ENCODE measurements around the gene FOXL2. TPM values are rescaled to one million over a fixed set of nuclear protein-coding genes. Genes with fewer than 3 reads are reported as not detected.

FOXL2 gene
- polyA plus RNA-seq, 1 of the 3 experiments (the other 2 are of a cell fraction) = not detected

- H3K27me3 ChIP-seq (ENCODE audit: insufficient read depth) = peaks cover 97% of the 10 kb centered on the region
- no peak overlapping the region for H2AFZ ChIP-seq (ENCODE audit: low read depth)
- 12% methylated on average over 30 of the region's 30 CpGs for WGBS (ENCODE audit: low lambda C conversion rate)
- DNase-seq = peak; percentile 45
- peak; percentile 99 for TF ChIP-seq EZH2phosphoT487 (IDR thresholded peaks at IDR 0.05; ENCODE audit: borderline replicate concordance, low read depth)
- no peak for TF ChIP-seq FOSL2 (IDR thresholded peaks at IDR 0.05; ENCODE audit: borderline replicate concordance, low read depth)
- no peak for TF ChIP-seq CHD2 (IDR thresholded peaks at IDR 0.05; ENCODE audit: low read length, partially characterized antibody)
- H4K20me1 ChIP-seq (ENCODE audit: insufficient read depth) = peaks cover 12% of the 10 kb centered on the region
- CTCF ChIA-PET = interaction anchor here (0.8 to 11.9 kb wide), 5 partner anchors 8 to 386 kb away, joined by 3 to 100 read pairs (median 5); no protein-coding TSS in a partner anchor
- no peak overlapping the region for H3K4me2 ChIP-seq
- H3K4me3 ChIP-seq (ENCODE audit: low read depth in 2 of 2, low read length in 1 of 2) = no peak overlapping the region
- no peaks in the 10 kb centered on the region for H3K9me2 ChIP-seq
- peaks cover 5% of the 10 kb centered on the region for H3F3A ChIP-seq (replicated peaks; ENCODE audit: insufficient read depth)
- no peaks in the 10 kb centered on the region for H3K79me2 ChIP-seq (ENCODE audit: insufficient read depth)
- no peaks in the 10 kb centered on the region for H3K9me3 ChIP-seq
- H3K4me1 ChIP-seq (ENCODE audit: control insufficient read depth in 1 of 2, insufficient read depth in 2 of 2, low read depth in 1 of 2, low read length in 1 of 2) = peaks cover 0 to 5% of the 10 kb centered on the region in 2 experiments; a peak in 2 of 4 replicates
- H3K27ac ChIP-seq (ENCODE audit: low read depth in 2 of 2, low read length in 1 of 2) = no peak overlapping the region
- no peak overlapping the region for H3K9ac ChIP-seq
- H3K36me3 ChIP-seq (replicated peaks in 1 of 2; ENCODE audit: control insufficient read depth in 1 of 2, insufficient read depth in 2 of 2, low read length in 1 of 2) = no peaks in the 10 kb centered on the region
- POLR2A ChIA-PET = no interaction called here
These were observed 2.9 kb downstream of the FOXL2 start for GRCh38 chr3:138943724-138944653.

DNA sequence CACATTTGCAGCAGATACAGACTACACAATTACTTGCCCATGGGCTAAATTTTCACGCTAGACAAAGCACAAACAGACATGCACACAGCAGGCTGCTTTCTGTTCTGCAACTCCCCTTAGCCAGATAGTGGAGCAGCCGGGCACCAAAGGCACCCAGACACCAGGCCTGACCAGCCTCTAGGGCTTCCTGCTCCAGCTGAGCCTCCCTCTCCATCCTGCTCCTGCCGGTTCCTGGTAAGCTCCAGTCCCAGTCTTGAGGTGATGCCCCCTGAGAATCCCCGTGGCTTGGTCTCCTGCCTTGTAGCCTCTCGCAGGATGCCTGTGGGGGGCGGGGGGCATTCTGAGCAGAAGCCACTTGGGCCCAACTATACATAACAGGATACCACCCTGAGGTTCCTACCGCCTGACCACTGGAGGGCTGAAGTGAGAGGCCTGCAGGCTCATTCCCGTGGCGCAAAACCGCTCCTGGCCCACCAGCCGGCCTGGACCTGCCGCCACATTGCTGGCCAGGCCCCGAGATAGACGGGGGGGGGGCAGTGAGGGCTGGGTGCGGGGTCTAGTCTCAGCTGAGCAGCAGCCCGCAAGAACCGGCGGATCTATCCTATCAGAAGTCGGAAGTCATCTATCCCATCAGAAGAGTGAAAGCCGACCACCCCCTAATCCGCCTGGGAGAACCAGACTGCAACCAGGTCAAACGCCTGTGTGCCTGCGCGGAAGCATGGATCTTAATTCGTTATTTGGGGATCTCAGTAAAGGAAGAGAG, 3.9 kb downstream of the FOXL2 start:
- no peaks in the 10 kb centered on the region for H3K9me3 ChIP-seq
- H3F3A ChIP-seq (replicated peaks; ENCODE audit: insufficient read depth) = peaks cover 2% of the 10 kb centered on the region
- H3K9ac ChIP-seq = no peak overlapping the region
- CTCF ChIA-PET = interaction anchor here (0.7 to 3.6 kb wide), 7 partner anchors 8 to 387 kb away, joined by 3 to 25 read pairs (median 5); no protein-coding TSS in a partner anchor
- no peak for TF ChIP-seq TEAD4 (IDR thresholded peaks at IDR 0.05; ENCODE audit: borderline replicate concordance, insufficient read depth)
- TF ChIP-seq FOSL2 (IDR thresholded peaks at IDR 0.05; ENCODE audit: borderline replicate concordance, low read depth) = no peak
- TF ChIP-seq TCF12 (IDR thresholded peaks at IDR 0.05) = no peak
- no peak for TF ChIP-seq GABPA (IDR thresholded peaks at IDR 0.05; ENCODE audit: low read depth)
- TF ChIP-seq EZH2phosphoT487 (IDR thresholded peaks at IDR 0.05; ENCODE audit: borderline replicate concordance, low read depth) = no peak
- no peak for TF ChIP-seq RCOR1 (IDR thresholded peaks at IDR 0.05; ENCODE audit: low read length)
- TF ChIP-seq MEF2A (IDR thresholded peaks at IDR 0.05; ENCODE audit: borderline replicate concordance, low read depth) = no peak
- TF ChIP-seq POLR2AphosphoS5 (IDR thresholded peaks at IDR 0.05; ENCODE audit: low read depth, low read length) = no peak
- TF ChIP-seq MXI1 (IDR thresholded peaks at IDR 0.05; ENCODE audit: low read depth, low read length) = no peak
- TF ChIP-seq RXRA (IDR thresholded peaks at IDR 0.05; ENCODE audit: borderline replicate concordance, low read depth) = no peak
- TF ChIP-seq GATA2 (CRISPR knock-in tag; IDR thresholded peaks at IDR 0.05) = no peak
- no peak for TF ChIP-seq YY1 (IDR thresholded peaks at IDR 0.05; ENCODE audit: low read depth)
- TF ChIP-seq RAD21 (IDR thresholded peaks at IDR 0.05; ENCODE audit: low read length) = no peak
- TF ChIP-seq FOXM1 (IDR thresholded peaks at IDR 0.05; ENCODE audit: low read depth) = no peak
- TF ChIP-seq, protein P1, sequence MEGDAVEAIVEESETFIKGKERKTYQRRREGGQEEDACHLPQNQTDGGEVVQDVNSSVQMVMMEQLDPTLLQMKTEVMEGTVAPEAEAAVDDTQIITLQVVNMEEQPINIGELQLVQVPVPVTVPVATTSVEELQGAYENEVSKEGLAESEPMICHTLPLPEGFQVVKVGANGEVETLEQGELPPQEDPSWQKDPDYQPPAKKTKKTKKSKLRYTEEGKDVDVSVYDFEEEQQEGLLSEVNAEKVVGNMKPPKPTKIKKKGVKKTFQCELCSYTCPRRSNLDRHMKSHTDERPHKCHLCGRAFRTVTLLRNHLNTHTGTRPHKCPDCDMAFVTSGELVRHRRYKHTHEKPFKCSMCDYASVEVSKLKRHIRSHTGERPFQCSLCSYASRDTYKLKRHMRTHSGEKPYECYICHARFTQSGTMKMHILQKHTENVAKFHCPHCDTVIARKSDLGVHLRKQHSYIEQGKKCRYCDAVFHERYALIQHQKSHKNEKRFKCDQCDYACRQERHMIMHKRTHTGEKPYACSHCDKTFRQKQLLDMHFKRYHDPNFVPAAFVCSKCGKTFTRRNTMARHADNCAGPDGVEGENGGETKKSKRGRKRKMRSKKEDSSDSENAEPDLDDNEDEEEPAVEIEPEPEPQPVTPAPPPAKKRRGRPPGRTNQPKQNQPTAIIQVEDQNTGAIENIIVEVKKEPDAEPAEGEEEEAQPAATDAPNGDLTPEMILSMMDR (IDR thresholded peaks at IDR 0.05) = no peak
- no peaks in the 10 kb centered on the region for H3K79me2 ChIP-seq (ENCODE audit: insufficient read depth)
- H3K4me3 ChIP-seq (ENCODE audit: low read depth in 2 of 2, low read length in 1 of 2) = no peak overlapping the region
- 23% methylated on average over 18 of the region's 25 CpGs for WGBS (ENCODE audit: low lambda C conversion rate)
- H3K27me3 ChIP-seq (ENCODE audit: insufficient read depth) = peaks cover 97% of the 10 kb centered on the region
- H3K36me3 ChIP-seq (replicated peaks in 1 of 2; ENCODE audit: control insufficient read depth in 1 of 2, insufficient read depth in 2 of 2, low read length in 1 of 2) = no peaks in the 10 kb centered on the region
- no peaks in the 10 kb centered on the region for H3K9me2 ChIP-seq
- H2AFZ ChIP-seq (ENCODE audit: low read depth) = no peak overlapping the region
- DNase-seq = peak; percentile 56
- no peak overlapping the region for H3K27ac ChIP-seq (ENCODE audit: low read depth in 2 of 2, low read length in 1 of 2)
- H3K4me2 ChIP-seq = no peak overlapping the region
- H3K4me1 ChIP-seq (ENCODE audit: control insufficient read depth in 1 of 2, insufficient read depth in 2 of 2, low read depth in 1 of 2, low read length in 1 of 2) = peaks cover 0 to 5% of the 10 kb centered on the region in 2 experiments; a peak in 2 of 4 replicates
- H4K20me1 ChIP-seq (ENCODE audit: insufficient read depth) = peaks cover 12% of the 10 kb centered on the region
- POLR2A ChIA-PET = no interaction called here
